ENCODE results near the gene DRAP1.
A peak's percentile ranks its signal among the peaks of the same experiment; 100 is the strongest.
"Not testable (repeated sequence)": the region's sequence is repeated elsewhere in the genome, so short reads cannot be mapped to it uniquely, and the experiment has no call there.

Gene DRAP1

GRCh38 chr11:65883058-65883761, 36.0 kb upstream of the DRAP1 start:
- Mint-ChIP-seq H3K36me3 (ENCODE audit: low read depth) (peaks cover 21% of the 10 kb centered on the region), H3K4me1 (ENCODE audit: low read depth) (peaks cover 37% of the 10 kb centered on the region), H3K27ac (no peak overlapping the region), H3K27me3 (ENCODE audit: low read depth) (no peaks in the 10 kb centered on the region), H3K9me3 (no peaks in the 10 kb centered on the region), H3K4me3 (no peak overlapping the region)

- Mint-ChIP-seq H3K27me3 (ENCODE audit: low read depth) (no peaks in the 10 kb centered on the region), H3K9me3 (no peaks in the 10 kb centered on the region), H3K4me1 (ENCODE audit: low read depth) (peaks cover 42% of the 10 kb centered on the region), H3K27ac (peak overlapping the region; percentile 65), H3K4me3 (no peak overlapping the region), H3K36me3 (ENCODE audit: low read depth) (peaks cover 23% of the 10 kb centered on the region)
These were observed 35.2 kb upstream of the DRAP1 start for GRCh38 chr11:65883786-65884715.

DNA sequence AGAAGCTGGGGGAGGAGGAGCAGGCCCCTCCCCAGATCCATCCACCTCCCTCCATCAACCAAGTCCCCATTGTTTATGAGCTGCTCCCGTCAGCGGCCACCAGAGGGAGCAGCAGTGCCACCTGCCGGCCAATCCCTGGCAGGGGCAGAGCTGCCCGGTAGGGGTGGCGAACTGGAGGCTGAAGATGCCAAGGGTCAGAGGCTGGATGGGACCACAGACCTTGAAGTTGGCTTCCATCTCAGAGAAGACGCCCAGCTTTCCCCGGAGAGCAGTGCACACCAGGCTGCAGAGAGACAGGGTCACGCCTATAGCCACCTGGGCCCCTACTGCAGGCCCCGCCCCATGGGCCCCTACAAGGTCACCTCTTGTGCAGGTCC, 34.5 kb upstream of the DRAP1 start:
- H3K9me3 Mint-ChIP-seq: no peaks in the 10 kb centered on the region
- peaks cover 23% of the 10 kb centered on the region for H3K36me3 Mint-ChIP-seq (ENCODE audit: low read depth)
- H3K27me3 Mint-ChIP-seq (ENCODE audit: low read depth): no peaks in the 10 kb centered on the region
- H3K4me1 Mint-ChIP-seq (ENCODE audit: low read depth): peaks cover 46% of the 10 kb centered on the region
- H3K4me3 Mint-ChIP-seq: peak overlapping the region; percentile 46
- H3K27ac Mint-ChIP-seq: peak overlapping the region; percentile 65

GRCh38 chr11:65885231-65885630, 34.0 kb upstream of the DRAP1 start:
- Mint-ChIP-seq H3K27me3 (ENCODE audit: low read depth) (no peaks in the 10 kb centered on the region), H3K36me3 (ENCODE audit: low read depth) (peaks cover 23% of the 10 kb centered on the region), H3K4me3 (no peak overlapping the region), H3K9me3 (no peaks in the 10 kb centered on the region), H3K4me1 (ENCODE audit: low read depth) (peaks cover 52% of the 10 kb centered on the region), H3K27ac (no peak overlapping the region)

DNA sequence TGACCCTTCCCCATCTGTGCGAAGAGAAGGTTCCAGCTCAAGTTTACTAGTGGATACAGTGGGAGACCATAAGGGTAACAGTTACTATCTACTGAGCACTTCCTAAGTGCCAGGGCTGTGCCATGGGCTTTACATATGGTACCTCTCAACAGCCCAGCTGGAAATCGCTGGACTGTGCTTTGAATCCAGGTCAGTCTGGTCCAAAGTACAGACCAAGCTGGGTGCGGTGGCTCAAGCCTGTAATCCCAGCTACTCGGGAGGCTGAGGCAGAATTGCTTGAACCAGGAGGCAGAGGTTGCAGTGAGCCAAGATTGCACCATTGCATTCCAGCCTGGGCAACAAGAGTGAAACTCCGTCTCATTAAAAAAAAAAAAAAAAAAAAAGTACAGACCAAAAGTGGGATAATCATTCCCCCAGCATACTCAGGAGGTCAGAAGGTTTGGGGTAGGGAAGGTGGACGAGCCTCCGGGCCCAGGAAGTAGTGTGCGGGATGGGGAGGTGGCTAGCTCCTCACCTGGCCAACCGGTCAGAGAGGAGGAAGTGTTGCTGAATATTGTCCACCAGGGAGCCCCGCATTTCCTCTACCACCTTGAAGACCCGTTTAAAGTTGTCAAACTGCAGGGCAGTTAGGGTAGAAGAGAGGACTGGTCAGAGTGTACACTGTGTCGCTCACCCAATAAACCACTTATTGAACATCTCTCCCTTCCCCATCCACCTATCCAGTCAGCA, 33.3 kb upstream of the DRAP1 start:
- Mint-ChIP-seq H3K4me3 (peak overlapping the region; percentile 92), H3K36me3 (ENCODE audit: low read depth) (peaks cover 23% of the 10 kb centered on the region)

GRCh38 chr11:65886826-65887722, 32.2 kb upstream of the DRAP1 start:
- peaks cover 23% of the 10 kb centered on the region for H3K36me3 Mint-ChIP-seq (ENCODE audit: low read depth)
- peak overlapping the region; percentile 45 for H3K27ac Mint-ChIP-seq
- H3K27me3 Mint-ChIP-seq (ENCODE audit: low read depth): no peaks in the 10 kb centered on the region
- H3K9me3 Mint-ChIP-seq: no peaks in the 10 kb centered on the region
- H3K4me1 Mint-ChIP-seq (ENCODE audit: low read depth): peaks cover 48% of the 10 kb centered on the region
- peak overlapping the region; percentile 92 for H3K4me3 Mint-ChIP-seq

More for the DNA sequence above, 33.3 kb upstream of the DRAP1 start:
- Mint-ChIP-seq H3K27ac (no peak overlapping the region), H3K9me3 (no peaks in the 10 kb centered on the region), H3K4me1 (ENCODE audit: low read depth) (peaks cover 46% of the 10 kb centered on the region), H3K27me3 (ENCODE audit: low read depth) (no peaks in the 10 kb centered on the region)

DNA sequence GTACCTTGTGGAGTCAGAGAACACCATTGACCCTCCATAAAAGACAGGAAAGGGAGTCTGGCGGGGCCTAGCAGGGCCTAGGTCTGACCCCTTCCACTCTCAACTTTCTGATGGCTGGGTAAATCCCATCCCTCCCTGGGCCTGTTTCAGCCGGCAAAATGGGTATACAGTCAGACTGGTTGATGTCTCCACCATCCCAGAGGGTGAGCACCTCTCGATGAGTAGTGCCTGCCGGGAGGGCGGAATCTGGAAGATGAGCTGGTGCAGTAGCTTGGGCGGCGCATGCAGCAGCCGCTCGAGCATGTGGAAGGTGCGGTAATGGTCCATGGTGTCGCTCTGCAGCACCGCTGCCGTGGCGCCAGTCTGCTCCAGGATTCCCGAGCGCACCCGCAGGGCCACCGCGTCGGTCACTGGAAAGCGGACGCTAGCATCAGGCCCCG, 31.5 kb upstream of the DRAP1 start:
- no peaks in the 10 kb centered on the region for H3K27me3 Mint-ChIP-seq (ENCODE audit: low read depth)
- peak overlapping the region; percentile 97 for H3K27ac Mint-ChIP-seq
- no peaks in the 10 kb centered on the region for H3K9me3 Mint-ChIP-seq
- peaks cover 23% of the 10 kb centered on the region for H3K36me3 Mint-ChIP-seq (ENCODE audit: low read depth)
- H3K4me3 Mint-ChIP-seq: peak overlapping the region; percentile 92
- peaks cover 54% of the 10 kb centered on the region for H3K4me1 Mint-ChIP-seq (ENCODE audit: low read depth)

DNA sequence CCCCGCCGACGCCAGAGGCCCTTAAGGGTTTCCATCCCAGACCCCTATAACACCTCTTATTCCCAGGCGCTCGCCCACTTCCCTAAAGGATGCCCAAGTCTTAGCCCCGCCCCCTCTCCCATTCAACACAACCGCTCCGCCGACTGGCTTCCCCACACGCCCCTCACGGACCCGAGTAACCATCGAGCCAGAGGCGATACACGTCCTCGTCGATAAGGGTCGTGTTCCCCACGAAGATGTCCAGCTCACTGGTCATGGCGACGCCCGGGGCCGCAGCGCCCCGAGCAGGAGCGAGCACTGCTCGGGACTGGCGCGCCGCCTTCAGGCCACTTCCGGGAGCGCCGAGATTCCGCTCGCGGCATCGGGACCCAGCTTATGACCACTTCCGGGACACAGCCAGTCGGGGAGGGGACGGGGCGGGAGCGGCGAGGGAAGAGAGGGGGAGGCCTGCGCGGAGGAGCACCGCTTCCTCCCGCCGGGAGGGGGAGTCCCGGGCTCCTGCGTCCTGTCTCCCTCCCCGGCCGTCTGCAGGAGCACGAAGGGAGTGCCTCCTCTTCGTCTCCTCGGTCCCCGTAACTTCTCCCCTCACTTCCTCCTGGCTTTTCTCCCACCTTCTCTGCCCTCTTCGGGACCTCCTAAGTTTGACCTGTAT, 30.9 kb upstream of the DRAP1 start, which contains the start of gene FIBP:
Gene FIBP, minus strand, starts transcription at position 309 of the 652 bp plus-strand sequence. Its CDS starts 53 bp downstream, at position 256.
- no peaks in the 10 kb centered on the region for H3K9me3 Mint-ChIP-seq
- H3K27me3 Mint-ChIP-seq (ENCODE audit: low read depth): no peaks in the 10 kb centered on the region
- H3K36me3 Mint-ChIP-seq (ENCODE audit: low read depth): peaks cover 23% of the 10 kb centered on the region
- H3K27ac Mint-ChIP-seq: peak within 1 kb of the TSS; percentile 97
- peak within 1 kb of the TSS; percentile 92 for H3K4me3 Mint-ChIP-seq
- peaks cover 60% of the 10 kb centered on the region for H3K4me1 Mint-ChIP-seq (ENCODE audit: low read depth)

DNA sequence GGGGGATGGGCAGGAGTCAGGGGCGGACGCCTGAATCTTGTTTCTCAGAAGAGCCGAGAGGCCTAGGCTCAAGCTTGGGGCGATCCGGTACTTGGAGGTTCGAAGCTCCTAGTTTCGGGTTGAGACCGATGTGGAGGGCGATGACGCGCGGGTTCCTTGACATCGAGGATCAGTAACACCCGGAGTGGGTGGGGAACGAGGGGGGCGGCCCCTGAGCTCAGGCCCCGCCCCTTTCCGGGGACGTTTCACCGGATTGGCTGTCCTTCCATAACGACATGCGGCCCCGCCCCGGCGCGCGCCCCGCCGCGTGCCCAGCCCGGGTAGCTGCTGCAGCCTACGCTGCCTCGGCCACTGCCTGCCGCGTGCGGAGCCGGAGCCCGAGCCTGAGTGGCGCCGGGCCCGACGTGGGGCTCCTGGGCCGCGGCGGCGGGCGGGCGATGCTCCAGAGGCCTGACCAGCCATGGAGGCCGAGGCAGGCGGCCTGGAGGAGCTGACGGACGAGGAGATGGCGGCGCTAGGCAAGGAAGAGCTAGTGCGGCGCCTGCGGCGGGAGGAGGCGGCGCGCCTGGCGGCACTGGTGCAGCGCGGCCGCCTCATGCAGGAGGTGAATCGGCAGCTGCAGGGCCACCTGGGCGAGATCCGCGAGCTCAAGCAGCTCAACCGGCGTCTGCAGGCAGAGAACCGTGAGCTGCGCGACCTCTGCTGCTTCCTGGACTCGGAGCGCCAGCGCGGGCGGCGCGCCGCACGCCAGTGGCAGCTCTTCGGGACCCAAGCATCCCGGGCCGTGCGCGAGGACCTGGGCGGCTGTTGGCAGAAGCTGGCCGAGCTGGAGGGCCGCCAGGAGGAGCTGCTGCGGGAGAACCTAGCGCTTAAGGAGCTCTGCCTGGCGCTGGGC, 28.7 kb upstream of the DRAP1 start, which contains the start of gene CCDC85B:
Gene CCDC85B, plus strand, starts transcription at position 350 of the 895 bp plus-strand sequence. Its CDS starts 111 bp downstream, at position 461.
- Mint-ChIP-seq H3K4me1 (ENCODE audit: low read depth) (peaks cover 56% of the 10 kb centered on the region), H3K27me3 (ENCODE audit: low read depth) (no peaks in the 10 kb centered on the region), H3K9me3 (no peaks in the 10 kb centered on the region)

DNA sequence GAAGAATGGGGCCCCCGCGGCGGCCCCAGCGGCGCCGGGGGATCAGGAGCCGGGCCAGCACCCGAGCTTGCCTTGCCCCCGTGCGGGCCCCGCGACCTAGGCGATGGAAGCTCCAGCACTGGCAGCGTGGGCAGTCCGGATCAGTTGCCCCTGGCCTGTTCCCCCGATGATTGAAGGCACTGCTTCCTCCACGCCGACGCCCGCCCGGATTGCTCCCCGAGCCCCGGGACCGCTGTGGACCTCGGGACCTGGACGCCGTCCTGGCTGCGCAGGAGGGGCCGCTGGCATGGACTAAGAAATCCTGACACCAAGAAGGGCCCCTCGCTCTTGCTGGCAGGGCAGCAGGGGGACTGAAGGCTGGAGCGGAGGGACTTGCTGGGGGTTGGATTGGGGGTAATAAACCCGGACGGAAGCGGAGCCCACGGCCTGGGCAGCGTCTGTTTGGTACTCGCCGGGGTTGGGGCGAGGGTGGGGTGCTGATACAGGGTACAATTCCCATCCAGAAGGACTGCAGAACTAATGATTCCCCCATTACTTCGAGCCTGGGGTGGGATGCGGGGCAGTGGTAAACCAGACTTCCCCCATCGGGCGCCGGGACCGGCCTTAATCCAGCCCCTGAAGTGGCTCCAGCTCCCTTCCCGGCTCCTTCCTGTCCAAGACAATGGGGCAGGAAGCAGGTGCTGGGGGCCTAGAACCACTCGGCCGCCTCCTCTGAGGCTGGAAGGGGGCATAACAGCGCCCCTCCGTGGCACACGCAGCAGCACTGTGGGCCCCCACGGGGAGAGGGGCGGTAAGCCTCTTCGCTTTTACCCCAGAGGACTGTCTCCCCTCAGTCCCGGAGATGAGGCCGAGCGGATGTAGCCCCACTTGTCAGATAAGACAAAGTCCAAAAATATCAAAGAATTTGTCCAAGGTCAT, 27.7 kb upstream of the DRAP1 start:
- Mint-ChIP-seq H3K9me3 (no peaks in the 10 kb centered on the region), H3K4me3 (peak overlapping the region; percentile 73), H3K4me1 (ENCODE audit: low read depth) (peaks cover 58% of the 10 kb centered on the region), H3K27me3 (ENCODE audit: low read depth) (no peaks in the 10 kb centered on the region), H3K27ac (peak overlapping the region; percentile 76), H3K36me3 (ENCODE audit: low read depth) (peaks cover 8% of the 10 kb centered on the region)

More for the DNA sequence above, 28.7 kb upstream of the DRAP1 start, which contains the start of gene CCDC85B:
- H3K36me3 Mint-ChIP-seq (ENCODE audit: low read depth): peaks cover 9% of the 10 kb centered on the region
- peak within 1 kb of the TSS; percentile 97 for H3K27ac Mint-ChIP-seq
- H3K4me3 Mint-ChIP-seq: peak within 1 kb of the TSS; percentile 92

DNA sequence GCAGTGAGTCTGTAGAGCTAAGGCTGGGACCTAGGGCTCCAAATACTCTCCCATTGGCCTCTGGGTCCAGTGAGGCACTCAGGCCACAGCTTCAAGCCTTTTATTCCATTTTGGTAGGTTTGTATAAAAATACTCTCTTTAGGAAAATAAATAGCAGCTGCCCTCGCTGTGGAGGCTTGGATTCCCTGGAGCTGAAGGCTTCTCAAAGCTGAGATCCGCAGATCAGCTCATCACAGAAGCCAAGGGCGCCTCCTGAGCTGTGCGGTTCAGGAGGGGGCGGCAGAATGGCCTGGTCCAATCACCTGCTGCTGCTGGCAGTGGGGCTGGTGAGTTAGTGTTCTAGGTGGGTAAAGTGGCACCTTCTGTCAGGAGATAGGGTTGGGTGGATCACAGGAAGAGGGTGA, 27.1 kb upstream of the DRAP1 start:
- not testable (repeated sequence) for H3K9me3 Mint-ChIP-seq; H3K27me3 Mint-ChIP-seq (ENCODE audit: low read depth); H3K36me3 Mint-ChIP-seq (ENCODE audit: low read depth)
- Mint-ChIP-seq H3K27ac (peak overlapping the region; percentile 76), H3K4me1 (ENCODE audit: low read depth) (peaks cover 57% of the 10 kb centered on the region), H3K4me3 (peak overlapping the region; percentile 65)

All from T-helper 1 cell treated with Interleukin-12 subunit alpha and Interleukin-12 subunit beta and Interleukin-4 antibody, amounts not matched to agents 30 μg/mL and 1 μg/mL, for 36 hours (primary cell).